ENCODE measurements around the gene DMAC1.

DNA sequence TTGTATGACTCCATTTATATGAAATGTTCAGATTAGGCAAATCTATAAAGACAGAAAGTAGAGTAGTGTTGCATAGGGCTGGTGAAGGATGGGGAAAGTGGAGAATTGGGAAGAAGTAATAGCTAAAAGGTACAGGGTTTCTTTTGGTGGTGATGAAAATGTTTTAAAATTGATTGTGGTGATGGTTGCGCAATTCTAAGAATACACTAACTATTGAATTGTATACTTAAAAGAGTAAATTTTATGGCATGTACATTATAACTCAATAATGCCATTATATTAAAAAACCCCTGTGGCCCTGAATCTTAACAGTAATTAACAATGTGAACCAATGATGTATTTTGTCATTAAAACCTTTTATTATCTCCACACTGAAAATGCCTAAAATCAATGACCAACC lies 20.4 kb upstream of the DMAC1 start:
- TF ChIP-seq CHD2 (IDR thresholded peaks at IDR 0.05; ENCODE audit: low read length, partially characterized antibody), result no peak
- TF ChIP-seq, protein P1, sequence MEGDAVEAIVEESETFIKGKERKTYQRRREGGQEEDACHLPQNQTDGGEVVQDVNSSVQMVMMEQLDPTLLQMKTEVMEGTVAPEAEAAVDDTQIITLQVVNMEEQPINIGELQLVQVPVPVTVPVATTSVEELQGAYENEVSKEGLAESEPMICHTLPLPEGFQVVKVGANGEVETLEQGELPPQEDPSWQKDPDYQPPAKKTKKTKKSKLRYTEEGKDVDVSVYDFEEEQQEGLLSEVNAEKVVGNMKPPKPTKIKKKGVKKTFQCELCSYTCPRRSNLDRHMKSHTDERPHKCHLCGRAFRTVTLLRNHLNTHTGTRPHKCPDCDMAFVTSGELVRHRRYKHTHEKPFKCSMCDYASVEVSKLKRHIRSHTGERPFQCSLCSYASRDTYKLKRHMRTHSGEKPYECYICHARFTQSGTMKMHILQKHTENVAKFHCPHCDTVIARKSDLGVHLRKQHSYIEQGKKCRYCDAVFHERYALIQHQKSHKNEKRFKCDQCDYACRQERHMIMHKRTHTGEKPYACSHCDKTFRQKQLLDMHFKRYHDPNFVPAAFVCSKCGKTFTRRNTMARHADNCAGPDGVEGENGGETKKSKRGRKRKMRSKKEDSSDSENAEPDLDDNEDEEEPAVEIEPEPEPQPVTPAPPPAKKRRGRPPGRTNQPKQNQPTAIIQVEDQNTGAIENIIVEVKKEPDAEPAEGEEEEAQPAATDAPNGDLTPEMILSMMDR (IDR thresholded peaks at IDR 0.05), result no peak
- TF ChIP-seq, protein P2, sequence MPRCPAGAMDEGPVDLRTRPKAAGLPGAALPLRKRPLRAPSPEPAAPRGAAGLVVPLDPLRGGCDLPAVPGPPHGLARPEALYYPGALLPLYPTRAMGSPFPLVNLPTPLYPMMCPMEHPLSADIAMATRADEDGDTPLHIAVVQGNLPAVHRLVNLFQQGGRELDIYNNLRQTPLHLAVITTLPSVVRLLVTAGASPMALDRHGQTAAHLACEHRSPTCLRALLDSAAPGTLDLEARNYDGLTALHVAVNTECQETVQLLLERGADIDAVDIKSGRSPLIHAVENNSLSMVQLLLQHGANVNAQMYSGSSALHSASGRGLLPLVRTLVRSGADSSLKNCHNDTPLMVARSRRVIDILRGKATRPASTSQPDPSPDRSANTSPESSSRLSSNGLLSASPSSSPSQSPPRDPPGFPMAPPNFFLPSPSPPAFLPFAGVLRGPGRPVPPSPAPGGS (IDR thresholded peaks at IDR 0.05), result no peak
- no peak for TF ChIP-seq ESRRA (IDR thresholded peaks at IDR 0.05; ENCODE audit: borderline replicate concordance, low read length)
- no peak for TF ChIP-seq EP300 (IDR thresholded peaks at IDR 0.05)
- no peak for TF ChIP-seq POLR2A (IDR thresholded peaks at IDR 0.05; ENCODE audit: low read length)
